Keratinocyte (primary cell): ENCODE data around the gene SLC6A9. TPM values are rescaled to one million over a fixed set of nuclear protein-coding genes. Genes with fewer than 3 reads are reported as not detected.

ENCODE experiments used
- DNase-seq: peaks from one replicate; pipeline ENCODE4 v3.0.0-alpha.2; 2011; ENCODE audit warnings: low read depth, missing footprints, low spot score
- FAIRE-seq: peaks from 2 replicates; lab custom pipeline; 2011; peaks lifted over from hg19 to GRCh38; lab: Jason Lieb, UNC
- H2AFZ ChIP-seq: 2 replicates; pipeline ENCODE4 v1.6.0; 2012; ENCODE audit warnings: low read length, control low read depth, inconsistent platforms; ENCODE audit not compliant: control insufficient read depth
- H3K27ac ChIP-seq: 2 replicates; pipeline ENCODE4 v1.5.1; 2011; ENCODE audit warnings: low read length; ENCODE audit not compliant: control insufficient read depth, insufficient read depth
- H3K27me3 ChIP-seq: 3 replicates; pipeline ENCODE4 v1.6.0; 2011; ENCODE audit warnings: low read length; ENCODE audit not compliant: control insufficient read depth, insufficient read depth; ENCODE audit errors: extremely low read depth
- H3K36me3 ChIP-seq, 2 experiments: 2 replicates in 1 of 2; 3 replicates in 1 of 2; pipeline ENCODE4 v1.5.1; 2011; ENCODE audit warnings: low read length in 2 of 2, mild to moderate bottlenecking in 1 of 2; ENCODE audit not compliant: control insufficient read depth in 2 of 2, insufficient read depth in 2 of 2; ENCODE audit errors: extremely low read depth in 1 of 2
- H3K4me1 ChIP-seq: 3 replicates; pipeline ENCODE4 v1.5.1; 2011; ENCODE audit warnings: low read length; ENCODE audit not compliant: control insufficient read depth, insufficient read depth; ENCODE audit errors: extremely low read depth
- H3K4me2 ChIP-seq: 3 replicates; pipeline ENCODE4 v1.6.0; 2011; ENCODE audit warnings: low read depth, low read length; ENCODE audit not compliant: control insufficient read depth, insufficient read depth; ENCODE audit errors: extremely low read depth
- H3K4me3 ChIP-seq, 3 experiments: fragments of 200-600 bp in 1 of 3; sonication (generic) in 1 of 3; 2 replicates in 2 of 3; 3 replicates in 1 of 3; pipeline ENCODE4 v1.5.1; 2011 to 2016; ENCODE audit warnings: low read length in 3 of 3, mild to moderate bottlenecking in 3 of 3, control low read depth in 2 of 3, inconsistent platforms in 1 of 3, low read depth in 1 of 3, mixed read lengths in 1 of 3, mixed run types in 1 of 3, moderate library complexity in 1 of 3; ENCODE audit not compliant: control insufficient read depth in 2 of 3, insufficient read depth in 2 of 3; ENCODE audit errors: extremely low read depth in 1 of 3
- H3K79me2 ChIP-seq: 2 replicates; pipeline ENCODE4 v1.6.0; 2012; ENCODE audit warnings: low read length; ENCODE audit not compliant: control insufficient read depth, insufficient read depth
- H3K9ac ChIP-seq: 3 replicates; pipeline ENCODE4 v1.6.0; 2011; ENCODE audit warnings: low read length; ENCODE audit not compliant: control insufficient read depth, insufficient read depth; ENCODE audit errors: extremely low read depth
- H3K9me1 ChIP-seq: 3 replicates; pipeline ENCODE4 v1.6.0; 2011; ENCODE audit warnings: low read length; ENCODE audit not compliant: control insufficient read depth, insufficient read depth; ENCODE audit errors: extremely low read depth
- H3K9me3 ChIP-seq: 2 replicates; pipeline ENCODE4 v1.5.1; 2012; ENCODE audit warnings: low read depth, low read length; ENCODE audit not compliant: control insufficient read depth
- H4K20me1 ChIP-seq: 3 replicates; pipeline ENCODE4 v1.6.0; 2011; ENCODE audit warnings: low read length; ENCODE audit not compliant: control insufficient read depth, insufficient read depth; ENCODE audit errors: extremely low read depth
- CTCF ChIP-seq, 3 experiments: IDR thresholded peaks in 1 of 3; conservative IDR thresholded peaks in 1 of 3; optimal IDR thresholded peaks in 1 of 3; 2 replicates in 2 of 3; 3 replicates in 1 of 3; pipeline versions ENCODE3 to v1.5.1; 2011; ENCODE audit warnings: low read length in 3 of 3, mild to moderate bottlenecking in 3 of 3, moderate library complexity in 2 of 3, control low read depth in 1 of 3, inconsistent platforms in 1 of 3; ENCODE audit not compliant: insufficient read depth in 2 of 3; ENCODE audit errors: extremely low read depth in 1 of 3
- EZH2 ChIP-seq: IDR thresholded peaks from one replicate; pipeline ENCODE4 v1.6.1; 2012; ENCODE audit warnings: inconsistent platforms, mild to moderate bottlenecking, low read length, moderate library complexity
- dilution Hi-C: fragments of 300-500 bp; cut with MboI; formaldehyde crosslinking; loops from one replicate; pipeline ENCODE4 v1.7.0; 2020; ENCODE audit warnings: low sequenced_read_pairs; ENCODE audit not compliant: extremely low pct_ligation_motif_present
- polyA plus RNA-seq, 5 experiments: library from polyadenylated mRNA; depleted of rRNA in 3 of 5; stranded (reverse) in 3 of 5; stranded (forward) in 1 of 5; unstranded in 1 of 5; fragments of >200 nt; gene quantifications; 1 replicate in 1 of 5; 2 replicates in 3 of 5; 3 replicates in 1 of 5; pipeline versions ENCODE4 v1.2.1 to v1.2.3, GENCODE V29; 2011 to 2012; ENCODE audit warnings: missing spikeins in 2 of 5, low read depth in 1 of 5, low replicate concordance in 1 of 5

The SLC6A9 gene
- polyA plus RNA-seq, 1 donor (not counting 4 experiments of a cell fraction or from before 2014, with no cell fraction given): 5.3 TPM

GRCh38 chr1:44047131-44047530 is 15.9 kb upstream of the SLC6A9 start:
- peak overlapping the region; percentile 92 for H2AFZ ChIP-seq
- FAIRE-seq: no peak
- H3K27ac ChIP-seq: no peak overlapping the region
- H3K36me3 ChIP-seq: no peaks in the 10 kb centered on the region
- H3K9me1 ChIP-seq: no peaks in the 10 kb centered on the region
- dilution Hi-C loops: no loop called here
- H3K9ac ChIP-seq: no peak overlapping the region
- H3K9me3 ChIP-seq: no peaks in the 10 kb centered on the region
- no peak overlapping the region for H3K4me3 ChIP-seq
- H3K4me1 ChIP-seq: peaks cover 42% of the 10 kb centered on the region
- H3K27me3 ChIP-seq: no peaks in the 10 kb centered on the region
- H3K4me2 ChIP-seq: peak overlapping the region; percentile 73
- DNase-seq: no peak
- no peak for TF ChIP-seq CTCF (optimal IDR thresholded peaks at IDR 0.05 in 1 of 3, IDR thresholded peaks at IDR 0.05 in 1 of 3, conservative IDR thresholded peaks at IDR 0.05 in 1 of 3; ENCODE audit: extremely low read depth in 1 of 3, insufficient read depth in 2 of 3, low read length in 3 of 3)
- TF ChIP-seq EZH2: no peak
- no peaks in the 10 kb centered on the region for H3K79me2 ChIP-seq
- no peaks in the 10 kb centered on the region for H4K20me1 ChIP-seq

- DNase-seq (no peak), FAIRE-seq (no peak)
- Histone ChIP-seq H3K9me1 (no peaks in the 10 kb centered on the region), H3K79me2 (no peaks in the 10 kb centered on the region), H3K9me3 (no peaks in the 10 kb centered on the region), H4K20me1 (no peaks in the 10 kb centered on the region), H3K4me1 (peaks cover 38% of the 10 kb centered on the region), H3K9ac (no peak overlapping the region), H3K4me3 (no peak overlapping the region), H3K27ac (no peak overlapping the region), H3K27me3 (no peaks in the 10 kb centered on the region), H2AFZ (no peak overlapping the region), H3K36me3 (no peaks in the 10 kb centered on the region), H3K4me2 (no peak overlapping the region)
- dilution Hi-C loops: no loop called here
- TF ChIP-seq CTCF (optimal IDR thresholded peaks at IDR 0.05 in 1 of 3, IDR thresholded peaks at IDR 0.05 in 1 of 3, conservative IDR thresholded peaks at IDR 0.05 in 1 of 3; ENCODE audit: extremely low read depth in 1 of 3, insufficient read depth in 2 of 3, low read length in 3 of 3) (no peak), EZH2 (no peak)
Measured at GRCh38 chr1:44045064-44045463, 13.8 kb upstream of the SLC6A9 start.
